ENCODE measurements around the gene TSSK6.
"Not testable (repeated sequence)": the region's sequence is repeated elsewhere in the genome, so short reads cannot be mapped to it uniquely, and the experiment has no call there.

The TSSK6 gene

GRCh38 chr19:19485998-19486290 lies 29.4 kb downstream of the TSSK6 start:
- no peak for DNase-seq

GRCh38 chr19:19485161-19485997 lies 30.0 kb downstream of the TSSK6 start:
- DNase-seq, result no peak

GRCh38 chr19:19482809-19483596 lies 32.3 kb downstream of the TSSK6 start:
- no peak for DNase-seq

GRCh38 chr19:19480688-19481087 lies 34.7 kb downstream of the TSSK6 start:
- no peak for DNase-seq

- DNase-seq, result no peak
Observed at GRCh38 chr19:19477705-19478383, 37.5 kb downstream of the TSSK6 start.

GRCh38 chr19:19475849-19476828 lies 39.2 kb downstream of the TSSK6 start:
- DNase-seq, result no peak

- no peak for DNase-seq
Observed at GRCh38 chr19:19475015-19475765, 40.2 kb downstream of the TSSK6 start.

- DNase-seq, result not testable (repeated sequence)
Observed at GRCh38 chr19:19472106-19472505, 43.2 kb downstream of the TSSK6 start.

GRCh38 chr19:19471682-19472081 lies 43.7 kb downstream of the TSSK6 start:
- no peak for DNase-seq

- no peak for DNase-seq
Observed at GRCh38 chr19:19470579-19470978, 44.8 kb downstream of the TSSK6 start.

GRCh38 chr19:19468424-19469050 lies 46.8 kb downstream of the TSSK6 start:
- no peak for DNase-seq

GRCh38 chr19:19466201-19466600 lies 49.1 kb downstream of the TSSK6 start:
- no peak for DNase-seq

- no peak for DNase-seq
Observed at GRCh38 chr19:19465436-19466070, 49.8 kb downstream of the TSSK6 start.

GRCh38 chr19:19464339-19465098 lies 50.8 kb downstream of the TSSK6 start:
- DNase-seq, result no peak
